H9 (cell line): Measurements from ENCODE around the gene TPRX2. TPM values are rescaled to one million over a fixed set of nuclear protein-coding genes. Genes with fewer than 3 reads are reported as not detected.

ENCODE experiments used
- DNase-seq: peaks from one replicate; pipeline ENCODE4 v3.0.0-alpha.2; 2017
- H2AFZ ChIP-seq: one replicate; pipeline ENCODE4 v1.6.1; 2013; ENCODE audit warnings: mild to moderate bottlenecking, low read length, control low read depth, moderate library complexity
- H2AK5ac ChIP-seq: 2 replicates; pipeline ENCODE4 v1.6.1; 2013; ENCODE audit warnings: low read length, control low read depth, mixed read lengths; ENCODE audit not compliant: insufficient read length
- H2BK120ac ChIP-seq: one replicate; pipeline ENCODE4 v1.6.1; 2013; ENCODE audit warnings: low read depth, mild to moderate bottlenecking, low read length, control low read depth, inconsistent platforms; ENCODE audit not compliant: poor library complexity, severe bottlenecking
- H2BK12ac ChIP-seq: 2 replicates; pipeline ENCODE4 v1.6.1; 2013; ENCODE audit warnings: low read length, control low read depth, mixed read lengths, low read depth; ENCODE audit not compliant: insufficient read length
- H2BK15ac ChIP-seq: 2 replicates; pipeline ENCODE4 v1.6.1; 2013; ENCODE audit warnings: low read depth, low read length, control low read depth
- H2BK20ac ChIP-seq: one replicate; pipeline ENCODE4 v1.6.1; 2013; ENCODE audit warnings: low read depth, mild to moderate bottlenecking, low read length, control low read depth, inconsistent platforms; ENCODE audit not compliant: poor library complexity, severe bottlenecking
- H2BK5ac ChIP-seq: 2 replicates; pipeline ENCODE4 v1.6.1; 2013; ENCODE audit warnings: low read length, control low read depth, mixed read lengths; ENCODE audit not compliant: insufficient read length
- H3K14ac ChIP-seq: 2 replicates; pipeline ENCODE4 v1.6.1; 2013; ENCODE audit warnings: low read length, control low read depth; ENCODE audit not compliant: insufficient read depth
- H3K18ac ChIP-seq: 2 replicates; pipeline ENCODE4 v1.6.1; 2013; ENCODE audit warnings: low read depth, mild to moderate bottlenecking, mixed read lengths, low read length, control low read depth; ENCODE audit not compliant: insufficient read length
- H3K23ac ChIP-seq: 2 replicates; pipeline ENCODE4 v1.6.1; 2013; ENCODE audit warnings: low read length, control low read depth, mixed read lengths, low read depth; ENCODE audit not compliant: insufficient read length
- H3K23me2 ChIP-seq: 2 replicates; pipeline ENCODE4 v1.6.1; 2013; ENCODE audit warnings: low read depth, mild to moderate bottlenecking, mixed read lengths, low read length, control low read depth; ENCODE audit not compliant: insufficient read length, poor library complexity, severe bottlenecking
- H3K27ac ChIP-seq: 2 replicates; pipeline ENCODE4 v1.5.1; 2013; ENCODE audit warnings: low read length, control low read depth, mixed read lengths, low read depth; ENCODE audit not compliant: insufficient read length
- H3K27me3 ChIP-seq: 2 replicates; pipeline ENCODE4 v1.6.1; 2013; ENCODE audit warnings: low read length, control low read depth, inconsistent platforms; ENCODE audit not compliant: insufficient read depth
- H3K4ac ChIP-seq: 2 replicates; pipeline ENCODE4 v1.6.1; 2013; ENCODE audit warnings: low read depth, mild to moderate bottlenecking, control low read depth, inconsistent platforms, low read length, moderate library complexity
- H3K4me1 ChIP-seq: 2 replicates; pipeline ENCODE4 v1.6.1; 2013; ENCODE audit warnings: low read length, control low read depth, inconsistent platforms; ENCODE audit not compliant: insufficient read depth
- H3K4me2 ChIP-seq: 2 replicates; pipeline ENCODE4 v1.6.1; 2013; ENCODE audit warnings: low read length, control low read depth, mixed read lengths; ENCODE audit not compliant: insufficient read length, insufficient read depth
- H3K56ac ChIP-seq: 2 replicates; pipeline ENCODE4 v1.6.1; 2013; ENCODE audit warnings: low read depth, mild to moderate bottlenecking, mixed read lengths, low read length, control low read depth; ENCODE audit not compliant: insufficient read length
- H3K79me1 ChIP-seq: 2 replicates; pipeline ENCODE4 v1.6.1; 2013; ENCODE audit warnings: low read depth, mild to moderate bottlenecking, moderate library complexity, low read length, control low read depth, inconsistent platforms; ENCODE audit not compliant: insufficient read depth, poor library complexity, severe bottlenecking
- H3K79me2 ChIP-seq: 2 replicates; pipeline ENCODE4 v1.6.1; 2013; ENCODE audit warnings: low read length, control low read depth, inconsistent platforms; ENCODE audit not compliant: insufficient read depth
- H3K9ac ChIP-seq: 2 replicates; pipeline ENCODE4 v1.6.1; 2013; ENCODE audit warnings: low read length, control low read depth, mixed read lengths; ENCODE audit not compliant: insufficient read length; ENCODE audit errors: extremely low read depth
- H3K9me3 ChIP-seq: one replicate; pipeline ENCODE4 v1.6.1; 2013; ENCODE audit warnings: low read depth, low read length, inconsistent platforms; ENCODE audit not compliant: control insufficient read depth
- H3T11ph ChIP-seq: one replicate; pipeline ENCODE4 v1.6.1; 2013; ENCODE audit warnings: mild to moderate bottlenecking, low read length, control low read depth, inconsistent platforms
- H4K20me1 ChIP-seq: one replicate; pipeline ENCODE4 v1.6.1; 2013; ENCODE audit not compliant: control insufficient read depth, insufficient read length, insufficient read depth
- H4K5ac ChIP-seq: 2 replicates; pipeline ENCODE4 v1.6.1; 2013; ENCODE audit warnings: low read depth, mild to moderate bottlenecking, mixed read lengths, low read length, control low read depth; ENCODE audit not compliant: insufficient read length
- H4K8ac ChIP-seq: replicated peaks from 2 replicates; pipeline ENCODE4 v1.6.1; 2013; ENCODE audit warnings: low read length, control low read depth, mixed read lengths, low read depth; ENCODE audit not compliant: insufficient read length
- H4K91ac ChIP-seq: 2 replicates; pipeline ENCODE4 v1.6.1; 2013; ENCODE audit warnings: low read depth, mild to moderate bottlenecking, moderate library complexity, mixed read lengths, low read length, control low read depth; ENCODE audit not compliant: insufficient read length
- H3K27ac Mint-ChIP-seq, 3 experiments: 2 replicates in 2 of 3; 3 replicates in 1 of 3; pipeline ENCODE4 v1.8.0; 2020 to 2021; ENCODE audit warnings: mixed read lengths in 3 of 3, mild to moderate bottlenecking in 1 of 3, moderate library complexity in 1 of 3
- H3K27me3 Mint-ChIP-seq: 2 replicates; pipeline ENCODE4 v1.8.0; 2021; ENCODE audit warnings: low read depth, mild to moderate bottlenecking, moderate library complexity, mixed read lengths
- H3K36me3 Mint-ChIP-seq, 3 experiments: 2 replicates in 2 of 3; 3 replicates in 1 of 3; pipeline ENCODE4 v1.8.0; 2020 to 2021; ENCODE audit warnings: low read depth in 3 of 3, mixed read lengths in 3 of 3; ENCODE audit not compliant: insufficient read depth in 1 of 3
- H3K4me1 Mint-ChIP-seq, 2 experiments: 2 replicates each; pipeline ENCODE4 v1.8.0; 2020; ENCODE audit warnings: mixed read lengths in 2 of 2
- H3K4me3 Mint-ChIP-seq, 2 experiments: 2 replicates in 1 of 2; 3 replicates in 1 of 2; pipeline ENCODE4 v1.8.0; 2020 to 2021; ENCODE audit warnings: mild to moderate bottlenecking in 2 of 2, mixed read lengths in 2 of 2, moderate library complexity in 1 of 2
- H3K9me3 Mint-ChIP-seq, 2 experiments: 2 replicates in 1 of 2; 3 replicates in 1 of 2; pipeline ENCODE4 v1.8.0; 2020; ENCODE audit warnings: mild to moderate bottlenecking in 2 of 2, mixed read lengths in 2 of 2, moderate library complexity in 1 of 2
- CTCF ChIP-seq: fragments of 200-600 bp; sonication (generic); conservative IDR thresholded peaks from 3 replicates; pipeline ENCODE4 v1.8.0; 2021; ENCODE audit warnings: antibody characterized with exemption, mild to moderate bottlenecking
- WGBS: extraction: QIAGEN DNeasy Blood & Tissue Kit; methylation state at CpG from one replicate; pipeline ENCODE4 v1.1.7; 2013; ENCODE audit warnings: missing lambda C conversion rate, low lambda C conversion rate, mixed read lengths; ENCODE audit not compliant: insufficient read length; ENCODE audit errors: extremely low coverage; 5-methylcytosine and 5-hydroxymethylcytosine counted together
- total RNA-seq: library from RNA; stranded (reverse); gene quantifications from 2 replicates; pipeline ENCODE4 v1.2.1, GENCODE V29; 2021

The TPRX2 gene
- total RNA-seq, 1 experiment from 2014 or later: not detected

GRCh38 chr19:47832723-47833122 lies 26.3 kb upstream of the TPRX2 start:
- Mint-ChIP-seq H3K9me3 (no peaks in the 10 kb centered on the region), H3K4me3 (no peak overlapping the region), H3K4me1 (peaks cover 7 to 12% of the 10 kb centered on the region in 2 experiments), H3K27me3 (no peaks in the 10 kb centered on the region), H3K27ac (peak overlapping the region in 1 of 3 experiments; percentile 27; a peak in 1 of 7 replicates), H3K36me3 (no peaks in the 10 kb centered on the region)
- WGBS: no CpG with 5 or more reads among the region's 4 CpGs
- DNase-seq: no peak
- Histone ChIP-seq H2AFZ (no peak overlapping the region), H4K91ac (no peak overlapping the region), H4K5ac (no peak overlapping the region), H3K4me2 (no peak overlapping the region), H3K4me1 (no peaks in the 10 kb centered on the region), H3K56ac (no peak overlapping the region), H3K18ac (no peak overlapping the region), H2BK12ac (no peak overlapping the region), H3K27ac (no peak overlapping the region), H3K79me1 (no peaks in the 10 kb centered on the region), H2BK20ac (no peak overlapping the region), H3K27me3 (no peaks in the 10 kb centered on the region), H3K9me3 (no peaks in the 10 kb centered on the region), H3T11ph (no peak overlapping the region), H2BK5ac (no peak overlapping the region), H3K79me2 (no peaks in the 10 kb centered on the region), H3K23ac (no peak overlapping the region), H2BK120ac (no peak overlapping the region), H2AK5ac (no peak overlapping the region), H3K4ac (no peak overlapping the region), H2BK15ac (no peak overlapping the region), H3K9ac (no peak overlapping the region), H4K20me1 (no peaks in the 10 kb centered on the region), H4K8ac (no peak overlapping the region), H3K14ac (no peak overlapping the region), H3K23me2 (no peaks in the 10 kb centered on the region)
- TF ChIP-seq CTCF: peak; percentile 43; the same call in 2 of the 3 replicates
